Left forelimb (tissue), 1 donor: ENCODE results near the gene OAS2.

Experiments used
- DNase-seq: peaks from one replicate; pipeline ENCODE4 v3.0.0-alpha.2; 2018; ENCODE audit warnings: low spot score

Gene OAS2

GRCh38 chr12:113059071-113059595, 80.8 kb downstream of the OAS2 start:
- no peak for DNase-seq

GRCh38 chr12:113060336-113060960, 82.1 kb downstream of the OAS2 start:
- DNase-seq, result no peak

GRCh38 chr12:113061061-113061694, 82.9 kb downstream of the OAS2 start:
- no peak for DNase-seq
